Rectal smooth muscle tissue (tissue), 1 donor: Measurements from ENCODE around the gene NOL4L.

Experiments
- H3K27ac ChIP-seq: one replicate; pipeline ENCODE4 v1.7.0; 2013; ENCODE audit warnings: low read depth, low read length, inconsistent platforms
- H3K27me3 ChIP-seq: one replicate; pipeline ENCODE4 v1.7.0; 2013; ENCODE audit warnings: low read length; ENCODE audit not compliant: control insufficient read depth, insufficient read depth
- H3K36me3 ChIP-seq: one replicate; pipeline ENCODE4 v1.7.0; 2013; ENCODE audit warnings: low read length; ENCODE audit not compliant: control insufficient read depth, insufficient read depth
- H3K4me1 ChIP-seq: one replicate; pipeline ENCODE4 v1.7.0; 2013; ENCODE audit warnings: low read length; ENCODE audit not compliant: control insufficient read depth, insufficient read depth
- H3K4me3 ChIP-seq: one replicate; pipeline ENCODE4 v1.7.0; 2013; ENCODE audit warnings: low read length
- H3K9ac ChIP-seq: one replicate; pipeline ENCODE4 v1.7.0; 2013; ENCODE audit warnings: low read length

The NOL4L gene

DNA sequence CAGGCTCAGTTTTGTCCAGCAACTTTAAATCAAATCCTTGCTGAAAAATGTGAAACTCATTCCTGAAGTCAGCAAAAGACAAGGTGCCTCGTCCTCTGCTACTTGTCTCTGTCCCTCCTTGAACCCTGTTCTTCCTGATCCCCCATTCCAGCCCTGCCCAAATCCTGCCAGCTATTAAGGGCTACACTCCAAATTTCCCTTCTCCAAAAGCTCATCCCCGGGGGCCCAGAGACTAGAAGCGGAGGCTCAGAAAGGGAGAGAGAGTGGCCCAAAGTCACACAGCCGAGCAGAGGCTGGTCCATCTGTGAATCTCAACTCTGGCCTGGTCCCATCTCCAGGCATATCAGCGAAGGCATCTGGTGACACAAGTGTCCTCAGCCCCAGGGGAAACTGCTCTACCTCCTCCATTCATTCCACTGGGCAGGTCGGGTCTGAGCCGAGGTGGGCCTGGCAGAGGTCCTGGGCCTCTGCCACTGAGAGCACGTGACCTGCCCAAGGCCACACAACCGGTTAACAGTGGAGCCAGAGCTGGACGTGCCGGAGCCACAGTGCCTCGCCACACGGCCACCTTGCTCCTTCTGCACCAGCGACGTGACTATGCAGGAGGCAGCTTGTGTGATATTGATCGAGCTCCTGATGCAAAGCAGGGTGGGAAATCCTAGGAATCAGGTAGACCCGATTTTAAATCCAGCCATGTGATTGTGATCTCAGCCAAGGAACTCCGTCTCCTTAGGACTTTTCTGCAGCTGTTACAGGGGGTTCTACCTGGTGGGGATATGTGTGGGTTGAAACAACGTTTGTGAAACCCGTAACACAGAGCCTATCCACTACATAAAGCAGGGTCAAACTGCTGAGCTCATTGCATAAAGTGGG lies 28.6 kb downstream of the NOL4L start:
- Histone ChIP-seq H3K4me3 (no peak overlapping the region), H3K36me3 (no peaks in the 10 kb centered on the region), H3K27me3 (no peaks in the 10 kb centered on the region), H3K9ac (no peak overlapping the region), H3K27ac (no peak overlapping the region), H3K4me1 (no peaks in the 10 kb centered on the region)

DNA sequence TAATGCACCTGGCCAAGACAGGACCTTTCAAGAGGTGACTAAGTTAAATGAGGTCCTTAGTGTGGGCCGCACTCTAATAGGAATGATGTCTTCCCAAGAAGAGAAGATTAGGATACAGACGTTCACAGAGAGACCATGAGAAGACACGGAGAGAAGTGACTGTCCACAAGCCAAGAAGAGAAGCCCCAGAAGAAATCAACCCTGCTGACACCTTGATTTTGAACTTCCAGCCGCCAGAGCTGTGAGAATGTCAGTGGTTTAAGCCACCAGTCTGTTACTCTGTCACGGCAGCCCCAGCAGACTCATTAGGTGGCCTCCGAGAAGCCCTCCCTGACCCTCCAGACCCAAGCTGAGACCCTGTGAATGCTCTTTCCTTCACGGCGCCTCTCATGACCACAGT lies 29.5 kb downstream of the NOL4L start:
- no peak overlapping the region for H3K9ac ChIP-seq
- no peaks in the 10 kb centered on the region for H3K27me3 ChIP-seq
- no peaks in the 10 kb centered on the region for H3K36me3 ChIP-seq
- no peak overlapping the region for H3K4me3 ChIP-seq
- no peak overlapping the region for H3K27ac ChIP-seq
- H3K4me1 ChIP-seq = no peaks in the 10 kb centered on the region

DNA sequence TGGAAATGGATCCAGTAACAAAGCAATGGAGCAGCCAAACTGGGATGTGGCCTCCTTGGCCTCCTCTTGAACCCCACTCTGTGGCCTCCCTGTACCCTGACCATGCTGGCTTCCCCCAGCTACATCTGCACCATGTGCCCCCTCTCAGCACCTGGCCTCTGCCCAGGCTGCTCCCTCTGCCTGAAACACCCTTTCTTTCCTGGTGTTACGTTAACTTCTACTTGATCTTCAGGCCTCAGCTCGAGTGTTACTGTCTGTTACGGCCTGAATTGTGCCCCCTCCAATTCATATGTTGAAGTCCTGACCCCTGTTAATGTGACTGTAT lies 30.2 kb downstream of the NOL4L start:
- no peak overlapping the region for H3K9ac ChIP-seq
- no peaks in the 10 kb centered on the region for H3K27me3 ChIP-seq
- no peak overlapping the region for H3K27ac ChIP-seq

DNA sequence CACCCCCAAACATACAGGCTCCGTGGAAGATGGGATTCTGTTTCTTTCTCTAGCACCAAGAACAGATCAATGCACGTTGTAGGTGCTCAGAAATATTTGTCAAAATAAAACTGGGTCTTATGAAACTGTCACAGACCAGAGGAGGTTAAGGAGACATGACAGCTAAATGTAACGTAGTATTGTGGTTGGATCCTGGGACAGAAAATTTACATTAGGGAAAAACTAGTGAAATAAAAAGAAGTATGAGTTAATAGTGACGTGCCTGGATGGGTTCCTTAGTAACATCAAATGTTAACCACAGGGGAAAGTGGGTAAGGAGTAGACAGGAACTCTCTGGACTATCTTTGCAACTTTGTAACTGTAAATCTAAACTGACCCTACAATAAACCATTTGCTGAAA lies 31.5 kb downstream of the NOL4L start:
- Histone ChIP-seq H3K27ac (no peak overlapping the region), H3K36me3 (no peaks in the 10 kb centered on the region), H3K4me1 (no peaks in the 10 kb centered on the region), H3K27me3 (no peaks in the 10 kb centered on the region), H3K4me3 (no peak overlapping the region), H3K9ac (no peak overlapping the region)

More for the DNA sequence above, 30.2 kb downstream of the NOL4L start:
- H3K36me3 ChIP-seq = no peaks in the 10 kb centered on the region
- no peaks in the 10 kb centered on the region for H3K4me1 ChIP-seq
- no peak overlapping the region for H3K4me3 ChIP-seq

DNA sequence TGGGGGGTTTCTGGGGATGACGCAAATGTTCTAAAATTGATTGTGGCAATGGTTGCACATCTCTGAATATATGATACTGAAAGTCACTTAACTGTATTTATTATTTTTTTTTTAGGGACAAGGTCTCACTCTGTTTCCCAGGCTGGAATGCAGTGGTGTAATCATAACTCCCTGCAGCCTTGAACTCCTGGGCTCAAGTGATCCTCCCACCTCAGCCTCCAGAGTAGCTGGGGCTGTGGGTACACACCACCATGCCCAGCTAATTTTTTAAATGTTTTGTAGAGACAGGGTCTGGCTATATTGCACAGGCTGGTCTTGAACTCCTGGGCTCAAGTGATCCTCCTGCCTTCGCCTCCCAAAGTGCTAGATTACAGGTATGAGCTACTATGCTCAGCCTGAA lies 33.4 kb downstream of the NOL4L start:
- Histone ChIP-seq H3K4me3 (no peak overlapping the region), H3K27me3 (no peaks in the 10 kb centered on the region), H3K36me3 (no peaks in the 10 kb centered on the region), H3K4me1 (no peaks in the 10 kb centered on the region), H3K27ac (no peak overlapping the region), H3K9ac (no peak overlapping the region)

DNA sequence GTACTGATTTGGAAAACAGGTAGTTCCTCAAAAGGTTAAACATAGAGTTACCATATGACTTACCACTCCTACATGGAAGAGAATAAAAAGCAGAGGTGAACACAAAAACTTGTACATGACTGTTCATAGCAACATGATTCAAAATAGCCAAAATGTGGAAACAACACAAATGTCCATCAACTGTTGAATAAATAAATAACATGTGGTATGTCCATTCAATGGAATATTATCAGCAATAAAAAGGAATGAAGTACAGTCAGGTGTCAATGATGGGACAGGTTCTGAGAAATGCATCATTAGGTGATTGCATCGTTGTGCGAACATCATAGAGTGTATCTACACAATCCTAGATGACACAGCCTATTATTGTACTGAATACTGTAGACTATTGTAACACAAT lies 35.3 kb downstream of the NOL4L start:
- Histone ChIP-seq H3K27me3 (no peaks in the 10 kb centered on the region), H3K36me3 (no peaks in the 10 kb centered on the region), H3K27ac (no peak overlapping the region), H3K9ac (no peak overlapping the region), H3K4me3 (no peak overlapping the region), H3K4me1 (no peaks in the 10 kb centered on the region)

DNA sequence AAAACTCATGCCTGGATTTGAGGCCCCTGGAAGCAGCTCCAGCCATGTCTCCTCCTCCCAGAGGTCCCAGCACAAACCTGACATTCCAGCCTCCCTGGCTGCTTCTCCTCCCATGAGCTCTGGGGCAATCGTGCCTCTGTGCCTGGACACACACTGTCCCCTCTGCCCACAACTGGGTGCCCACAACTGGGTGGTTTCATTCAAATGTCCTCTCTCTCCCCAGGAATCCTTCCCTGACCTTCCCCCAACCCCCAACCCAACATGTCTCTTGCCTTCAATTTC lies 37.4 kb downstream of the NOL4L start:
- H3K27ac ChIP-seq = no peak overlapping the region
- H3K9ac ChIP-seq = no peak overlapping the region
- no peaks in the 10 kb centered on the region for H3K4me1 ChIP-seq
- H3K36me3 ChIP-seq = no peaks in the 10 kb centered on the region
- H3K4me3 ChIP-seq = no peak overlapping the region
- no peaks in the 10 kb centered on the region for H3K27me3 ChIP-seq

DNA sequence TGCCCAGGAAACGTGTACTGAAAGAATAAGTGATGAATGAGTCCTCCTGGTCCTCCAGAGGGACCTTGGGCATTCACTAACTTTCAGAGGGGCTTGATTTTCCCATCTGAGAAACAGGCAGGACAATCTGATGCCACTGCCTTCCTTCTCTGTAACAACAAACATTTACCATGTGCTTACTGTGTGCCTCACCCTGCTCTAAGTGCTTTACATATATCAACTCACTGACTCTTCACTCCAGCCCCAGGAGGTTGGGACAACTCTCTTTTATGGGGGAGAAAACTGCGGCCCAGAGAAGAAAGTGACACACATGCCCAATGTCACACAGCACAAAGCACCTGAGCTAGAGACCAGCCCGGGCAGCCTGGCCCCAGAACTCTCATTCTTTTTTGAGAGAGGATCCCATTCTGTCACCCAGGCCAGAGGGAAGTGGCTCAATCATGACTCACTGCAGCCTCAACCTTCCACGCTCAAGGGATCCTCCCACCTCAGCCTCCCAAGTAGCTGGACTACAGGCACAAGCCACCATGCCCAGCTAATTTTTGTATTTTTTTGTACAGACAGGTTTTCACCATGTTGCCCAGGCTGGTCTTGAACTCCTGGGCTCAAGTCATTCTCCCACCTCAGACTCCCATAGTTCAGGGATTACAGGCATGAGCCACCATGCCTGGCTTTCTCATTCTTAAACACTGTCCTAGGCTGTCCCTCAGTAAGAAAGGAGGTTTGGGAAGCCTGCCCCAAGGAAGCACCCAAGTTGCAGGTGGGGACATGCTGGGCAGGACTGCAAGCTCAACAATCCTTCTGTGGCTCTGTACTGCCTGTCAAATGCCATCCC lies 38.0 kb downstream of the NOL4L start:
- Histone ChIP-seq H3K4me3 (no peak overlapping the region), H3K27me3 (no peaks in the 10 kb centered on the region), H3K36me3 (no peaks in the 10 kb centered on the region), H3K27ac (no peak overlapping the region), H3K9ac (no peak overlapping the region), H3K4me1 (no peaks in the 10 kb centered on the region)

DNA sequence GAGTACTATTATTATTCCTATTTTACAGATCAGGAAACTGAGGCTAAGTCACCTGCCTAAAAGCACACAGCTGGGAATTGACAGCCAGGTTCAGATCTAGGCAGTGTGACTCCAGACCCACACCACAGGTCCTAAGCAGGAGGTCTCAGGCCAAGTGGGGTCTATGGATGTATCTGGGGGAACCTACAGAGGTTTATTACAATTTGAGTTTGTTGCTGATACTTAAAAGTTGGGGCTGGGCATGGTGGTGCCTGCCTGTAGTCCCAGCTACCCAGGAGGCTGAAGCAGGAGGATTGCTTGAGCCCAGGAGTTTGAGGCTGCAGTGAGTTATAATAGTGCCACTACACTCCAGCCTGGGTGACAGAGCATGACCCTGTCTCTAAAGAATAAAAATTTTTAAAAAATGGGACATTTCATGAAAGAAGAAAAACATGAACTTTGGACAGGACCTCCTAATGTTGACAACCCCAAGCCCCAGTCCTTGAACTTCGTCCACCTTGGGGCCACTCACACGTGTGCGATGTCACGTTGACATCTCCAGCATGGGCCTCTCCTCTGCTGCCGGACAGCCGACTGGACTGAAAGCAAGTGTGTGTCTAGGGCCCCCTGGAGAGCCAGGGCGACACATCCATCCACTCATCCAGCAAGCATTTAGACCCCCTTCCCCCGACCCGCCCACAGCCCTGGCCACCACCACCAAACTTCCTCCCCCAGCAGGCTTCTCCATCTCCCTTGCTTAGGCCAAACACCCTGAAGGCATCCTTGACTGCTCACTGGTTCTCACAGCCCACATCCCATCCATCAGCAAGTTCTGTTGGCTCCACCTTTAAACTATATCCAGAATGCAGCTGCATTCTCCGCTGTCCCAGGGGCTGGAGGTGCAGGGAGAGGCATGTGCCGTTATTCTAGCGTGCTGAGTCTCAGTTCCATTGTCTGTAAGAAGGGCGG lies 40.0 kb downstream of the NOL4L start:
- Histone ChIP-seq H3K36me3 (no peaks in the 10 kb centered on the region), H3K9ac (no peak overlapping the region), H3K27me3 (no peaks in the 10 kb centered on the region), H3K4me1 (no peaks in the 10 kb centered on the region), H3K4me3 (no peak overlapping the region), H3K27ac (no peak overlapping the region)

DNA sequence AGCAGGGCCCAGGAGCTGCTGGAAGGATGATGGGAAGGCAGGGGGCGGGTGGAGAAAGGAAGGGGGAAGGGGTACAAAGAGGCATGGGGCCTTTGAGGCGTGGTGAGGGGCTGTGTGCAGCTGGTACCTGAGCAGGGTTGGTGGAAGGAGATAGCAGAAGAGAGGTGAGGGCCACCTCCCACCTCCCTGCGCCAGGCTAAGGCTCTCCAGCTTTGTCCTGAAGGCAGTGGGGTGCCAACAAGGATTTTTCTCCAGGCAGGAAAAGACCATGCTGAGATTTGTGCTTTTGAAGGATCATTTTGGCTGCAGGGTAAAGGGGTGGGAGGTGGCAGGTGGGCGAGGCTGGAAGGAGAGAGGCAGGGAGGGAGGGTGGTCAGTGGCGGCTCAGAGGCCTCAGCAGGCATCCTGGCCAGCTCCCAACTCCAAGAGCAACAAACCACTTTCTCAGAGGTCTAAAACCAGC lies 40.8 kb downstream of the NOL4L start:
- Histone ChIP-seq H3K4me1 (no peaks in the 10 kb centered on the region), H3K27ac (no peak overlapping the region), H3K9ac (no peak overlapping the region), H3K36me3 (no peaks in the 10 kb centered on the region), H3K27me3 (no peaks in the 10 kb centered on the region), H3K4me3 (no peak overlapping the region)

DNA sequence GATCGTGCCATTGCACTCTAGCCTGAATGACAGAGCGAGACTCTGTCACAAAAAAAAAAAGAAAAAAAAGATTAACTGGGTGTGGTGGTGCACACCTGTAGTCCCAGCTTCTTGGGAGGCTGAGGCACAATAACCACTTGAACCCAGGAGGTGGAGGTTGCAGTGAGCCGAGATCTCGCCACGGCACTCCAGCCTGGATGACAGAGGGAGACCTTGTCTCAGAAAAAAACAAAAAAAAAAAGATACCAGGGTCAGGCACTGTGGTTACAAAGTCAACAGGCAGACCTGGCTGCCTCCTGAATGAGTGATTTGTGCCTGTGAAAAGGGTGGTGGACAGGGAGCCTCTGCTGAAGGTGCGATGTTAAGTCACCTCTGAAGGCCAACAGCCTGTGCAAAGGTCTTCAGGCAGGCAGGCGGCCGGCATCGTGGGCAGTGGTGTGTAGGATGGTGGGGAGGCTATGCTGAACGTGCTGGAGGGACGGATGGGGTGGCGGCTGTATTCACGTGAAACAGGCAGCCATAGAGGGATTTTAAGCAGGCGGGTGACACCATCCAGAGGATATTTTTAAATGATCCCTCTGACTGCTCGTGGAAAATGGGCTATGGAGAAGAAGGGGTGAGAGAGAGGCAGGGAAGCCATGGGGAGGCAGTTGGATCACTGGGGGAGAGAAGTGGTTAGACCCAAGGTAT lies 41.4 kb downstream of the NOL4L start:
- Histone ChIP-seq H3K4me3 (no peak overlapping the region), H3K36me3 (no peaks in the 10 kb centered on the region), H3K4me1 (no peaks in the 10 kb centered on the region), H3K27ac (no peak overlapping the region), H3K9ac (no peak overlapping the region), H3K27me3 (no peaks in the 10 kb centered on the region)

DNA sequence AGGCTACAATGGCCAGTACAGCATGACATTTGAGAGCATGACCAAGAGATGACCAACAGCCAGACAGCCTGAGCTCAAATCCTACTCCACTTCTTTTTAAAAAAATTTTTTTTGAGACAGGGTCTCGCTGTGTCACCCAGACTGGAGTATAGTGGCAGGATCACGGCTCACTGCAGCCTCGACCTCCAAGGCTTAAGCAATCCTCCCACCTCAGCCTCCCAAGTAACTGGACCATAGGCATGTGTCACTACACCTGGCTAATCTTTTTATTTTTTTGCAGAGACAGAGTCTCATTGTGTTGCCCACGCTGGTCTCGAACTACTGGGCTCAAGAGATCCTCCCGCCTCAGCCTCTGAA lies 42.9 kb downstream of the NOL4L start:
- Histone ChIP-seq H3K27me3 (peaks cover 2% of the 10 kb centered on the region), H3K4me3 (no peak overlapping the region), H3K9ac (no peak overlapping the region), H3K36me3 (no peaks in the 10 kb centered on the region), H3K27ac (no peak overlapping the region), H3K4me1 (no peaks in the 10 kb centered on the region)
